Measurements from ENCODE around the gene EDEM3. TPM values are rescaled to one million over a fixed set of nuclear protein-coding genes. Genes with fewer than 3 reads are reported as not detected.

EDEM3 gene
- polyA plus RNA-seq, 1 donor from 2014 or later = 49.5 TPM

- Histone ChIP-seq H3K4me3 (ENCODE audit: low read length) (no peak overlapping the region), H3K27me3 (ENCODE audit: insufficient read depth, low read depth, low read length) (no peaks in the 10 kb centered on the region), H2AFZ (ENCODE audit: low read depth, low read length) (no peak overlapping the region), H3F3A (ENCODE audit: insufficient read depth, low read length, poor library complexity, severe bottlenecking) (no peaks in the 10 kb centered on the region), H3K79me2 (replicated peaks; ENCODE audit: insufficient read depth, low read length) (no peaks in the 10 kb centered on the region), H3K9ac (ENCODE audit: low read length) (no peak overlapping the region), H3K27ac (ENCODE audit: low read length) (no peak overlapping the region), H3K9me3 (ENCODE audit: low read length) (no peaks in the 10 kb centered on the region), H4K20me1 (ENCODE audit: insufficient read depth) (no peaks in the 10 kb centered on the region), H3K4me2 (ENCODE audit: low read length) (no peak overlapping the region), H3K9me2 (ENCODE audit: insufficient read depth, low read length) (no peaks in the 10 kb centered on the region), H3K36me3 (ENCODE audit: insufficient read depth, low read length) (no peaks in the 10 kb centered on the region)
- no peak for TF ChIP-seq MXI1 (conservative IDR thresholded peaks at IDR 0.05; ENCODE audit: poor library complexity, severe bottlenecking)
Observed at GRCh38 chr1:184775885-184776284, 21.2 kb upstream of the EDEM3 start.

- no peak overlapping the region for H3K4me2 ChIP-seq (ENCODE audit: low read length)
- TF ChIP-seq POLR2AphosphoS5 (IDR thresholded peaks at IDR 0.05) (no peak), SMC3 (conservative IDR thresholded peaks at IDR 0.05; ENCODE audit: poor library complexity) (no peak), TAF1 (IDR thresholded peaks at IDR 0.05; ENCODE audit: low read depth) (no peak), EP300 (conservative IDR thresholded peaks at IDR 0.05; ENCODE audit: poor library complexity, severe bottlenecking) (no peak), CTCF (IDR thresholded peaks at IDR 0.05; ENCODE audit: poor library complexity, severe bottlenecking) (no peak), MXI1 (conservative IDR thresholded peaks at IDR 0.05; ENCODE audit: poor library complexity, severe bottlenecking) (no peak), REST (IDR thresholded peaks at IDR 0.05; ENCODE audit: borderline replicate concordance) (no peak), EZH2 (IDR thresholded peaks at IDR 0.05; ENCODE audit: borderline replicate concordance, insufficient read depth, low read length, poor library complexity, severe bottlenecking) (no peak), RAD21 (conservative IDR thresholded peaks at IDR 0.05) (no peak)
- no peaks in the 10 kb centered on the region for H3K36me3 ChIP-seq (ENCODE audit: insufficient read depth, low read length)
- no peaks in the 10 kb centered on the region for H3K9me2 ChIP-seq (ENCODE audit: insufficient read depth, low read length)
- no peaks in the 10 kb centered on the region for H3K79me2 ChIP-seq (replicated peaks; ENCODE audit: insufficient read depth, low read length)
- H2AFZ ChIP-seq (ENCODE audit: low read depth, low read length) = no peak overlapping the region
- no peak overlapping the region for H3K4me3 ChIP-seq (ENCODE audit: low read length)
- H4K20me1 ChIP-seq (ENCODE audit: insufficient read depth) = no peaks in the 10 kb centered on the region
- H3K27me3 ChIP-seq (ENCODE audit: insufficient read depth, low read depth, low read length) = no peaks in the 10 kb centered on the region
- H3K27ac ChIP-seq (ENCODE audit: low read length) = no peak overlapping the region
- no peaks in the 10 kb centered on the region for H3K9me3 ChIP-seq (ENCODE audit: low read length)
- H3F3A ChIP-seq (ENCODE audit: insufficient read depth, low read length, poor library complexity, severe bottlenecking) = no peaks in the 10 kb centered on the region
- H3K9ac ChIP-seq (ENCODE audit: low read length) = no peak overlapping the region
Observed at GRCh38 chr1:184775329-184775728, 20.7 kb upstream of the EDEM3 start.
